LNCaP clone FGC (cell line): ENCODE results near the gene PTPN9.
A peak's percentile ranks its signal among the peaks of the same experiment; 100 is the strongest.

Experiments used
- DNase-seq: peaks from one replicate; pipeline ENCODE4 v3.0.0-alpha.2; 2011; ENCODE audit warnings: low read depth
- H3K4me3 ChIP-seq: 2 replicates; pipeline ENCODE4 v1.5.1; 2011; ENCODE audit warnings: mild to moderate bottlenecking, low read depth, low read length, control low read depth
- TF ChIP-seq, protein P1 (sequence below): IDR thresholded peaks from 2 replicates; pipeline ENCODE4 v1.5.1; 2012; ENCODE audit warnings: mild to moderate bottlenecking; ENCODE audit not compliant: control insufficient read depth, insufficient read depth; ENCODE audit errors: extremely low read depth

Gene PTPN9

DNA sequence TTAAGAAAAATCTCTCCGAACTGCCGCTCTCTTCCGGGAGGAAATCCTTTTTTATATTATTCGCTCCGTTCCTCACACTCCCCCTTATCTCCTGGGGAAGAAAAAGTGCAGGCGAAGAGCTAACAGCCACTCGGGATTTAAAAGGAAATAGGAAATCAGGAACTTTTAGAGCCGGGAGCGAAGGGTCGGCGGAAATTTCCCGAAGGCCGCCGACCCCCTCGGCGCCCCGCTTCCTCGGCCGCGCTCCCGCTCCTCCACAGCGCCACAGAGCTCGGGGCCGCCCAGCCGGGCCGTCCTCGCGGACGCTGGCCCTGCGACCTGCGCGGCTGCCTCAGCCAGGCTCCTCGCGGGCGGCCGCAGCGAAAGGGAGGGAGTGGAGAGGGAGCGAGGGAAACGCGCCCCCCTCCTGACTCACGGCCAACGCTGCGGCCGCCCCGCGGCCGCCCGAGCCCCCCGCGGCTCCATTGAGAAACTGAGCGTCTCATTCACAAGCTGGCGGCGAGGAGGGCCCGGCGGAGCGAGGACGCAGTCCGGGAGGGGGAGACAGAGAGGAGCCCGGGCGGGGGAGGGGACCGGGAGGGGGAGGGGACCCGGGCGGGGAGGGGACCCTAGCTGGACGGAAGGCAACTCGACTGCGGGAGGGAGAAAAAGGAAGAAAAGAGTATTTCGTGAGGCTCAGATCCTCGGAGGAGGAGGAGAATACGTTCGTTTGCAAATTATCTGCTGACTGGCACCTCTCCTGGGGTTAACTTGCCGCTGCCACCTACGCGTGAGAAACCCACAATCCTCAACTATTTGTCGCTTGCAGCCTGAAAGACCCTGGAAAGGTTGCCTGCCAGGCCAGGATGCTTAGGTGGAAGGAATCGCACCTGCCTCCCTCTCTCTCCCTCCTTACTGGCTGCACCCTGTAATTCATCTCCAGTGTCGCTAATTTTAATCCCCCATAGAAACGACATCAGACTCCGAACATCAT lies at the start of gene PTPN9:
PTPN9 (minus strand) TSS at position 368 of the 973 bp plus-strand sequence. CDS start 539 bp downstream, outside the sequence.
- peak within 1 kb of the TSS; percentile 62 for H3K4me3 ChIP-seq
- DNase-seq: no peak
- TF ChIP-seq, protein P1, sequence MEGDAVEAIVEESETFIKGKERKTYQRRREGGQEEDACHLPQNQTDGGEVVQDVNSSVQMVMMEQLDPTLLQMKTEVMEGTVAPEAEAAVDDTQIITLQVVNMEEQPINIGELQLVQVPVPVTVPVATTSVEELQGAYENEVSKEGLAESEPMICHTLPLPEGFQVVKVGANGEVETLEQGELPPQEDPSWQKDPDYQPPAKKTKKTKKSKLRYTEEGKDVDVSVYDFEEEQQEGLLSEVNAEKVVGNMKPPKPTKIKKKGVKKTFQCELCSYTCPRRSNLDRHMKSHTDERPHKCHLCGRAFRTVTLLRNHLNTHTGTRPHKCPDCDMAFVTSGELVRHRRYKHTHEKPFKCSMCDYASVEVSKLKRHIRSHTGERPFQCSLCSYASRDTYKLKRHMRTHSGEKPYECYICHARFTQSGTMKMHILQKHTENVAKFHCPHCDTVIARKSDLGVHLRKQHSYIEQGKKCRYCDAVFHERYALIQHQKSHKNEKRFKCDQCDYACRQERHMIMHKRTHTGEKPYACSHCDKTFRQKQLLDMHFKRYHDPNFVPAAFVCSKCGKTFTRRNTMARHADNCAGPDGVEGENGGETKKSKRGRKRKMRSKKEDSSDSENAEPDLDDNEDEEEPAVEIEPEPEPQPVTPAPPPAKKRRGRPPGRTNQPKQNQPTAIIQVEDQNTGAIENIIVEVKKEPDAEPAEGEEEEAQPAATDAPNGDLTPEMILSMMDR: peak; percentile 47

DNA sequence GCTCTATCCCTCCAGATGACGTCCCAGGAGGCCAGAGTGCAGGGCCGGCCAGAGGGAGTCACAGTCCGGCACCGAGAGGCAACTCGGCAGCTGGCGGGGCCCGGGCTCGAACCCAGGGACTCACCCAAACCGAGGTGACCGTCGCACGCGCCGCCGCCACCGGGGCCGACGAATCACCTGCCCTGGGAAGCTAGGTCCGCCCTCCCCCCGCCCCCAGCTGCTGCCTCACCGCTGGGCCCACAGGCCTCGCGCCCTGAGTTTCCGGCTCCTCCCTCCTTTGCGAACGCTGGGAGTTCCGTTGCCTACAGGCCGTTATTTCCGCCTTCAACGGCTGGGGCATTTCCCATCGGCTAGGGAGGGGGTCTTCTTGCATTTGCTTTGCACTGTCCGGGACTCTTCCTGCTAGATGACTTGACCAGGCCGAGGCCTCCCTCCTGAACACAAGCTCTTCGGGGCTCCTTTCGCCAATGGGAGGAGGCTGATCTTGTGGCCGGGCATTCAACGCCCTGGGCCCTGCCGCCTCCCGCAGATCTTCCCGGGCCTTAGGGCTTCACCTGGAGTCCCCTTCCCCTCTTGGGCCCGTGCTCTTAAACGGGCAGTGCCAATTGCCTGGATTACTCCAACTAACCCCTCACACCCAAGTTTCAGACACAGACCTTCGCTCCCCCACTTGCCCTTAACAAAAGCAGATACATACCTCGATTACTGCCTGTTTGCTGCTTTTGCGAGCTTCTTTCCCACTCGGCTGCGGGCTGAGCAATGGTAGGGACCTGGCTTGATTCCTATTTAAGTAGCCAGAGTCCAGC lies 46.6 kb upstream of the PTPN9 start, which contains the start of gene SNUPN:
SNUPN (minus strand) TSS at position 184 of the 806 bp plus-strand sequence. CDS start 4,674 bp downstream, outside the sequence.
- TF ChIP-seq, protein P1: no peak
- DNase-seq: peak; percentile 77

DNA sequence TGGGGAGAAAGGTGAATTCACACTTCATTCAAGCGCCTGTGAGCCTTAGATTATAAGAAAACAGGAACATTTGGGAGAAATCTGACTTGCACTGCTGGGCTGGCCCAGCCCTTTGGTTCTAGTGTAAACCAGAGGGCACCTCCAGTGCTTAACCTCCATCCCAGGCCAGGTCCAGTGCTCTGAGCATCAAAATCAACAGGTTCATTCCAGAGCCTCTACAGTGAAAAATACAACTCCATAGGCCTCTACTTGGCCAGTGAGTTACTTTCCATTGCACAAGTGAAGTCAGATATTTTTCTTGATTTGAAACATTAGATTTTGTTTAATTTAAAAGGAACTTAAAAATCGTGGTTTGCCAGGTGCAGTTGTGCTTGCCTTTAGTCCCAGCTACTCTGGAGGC lies 43.4 kb upstream of the PTPN9 start:
- H3K4me3 ChIP-seq: no peak overlapping the region
- TF ChIP-seq, protein P1: no peak
- DNase-seq: no peak

More for the DNA sequence above, 46.6 kb upstream of the PTPN9 start, which contains the start of gene SNUPN:
- H3K4me3 ChIP-seq: peak within 1 kb of the TSS; percentile 96

DNA sequence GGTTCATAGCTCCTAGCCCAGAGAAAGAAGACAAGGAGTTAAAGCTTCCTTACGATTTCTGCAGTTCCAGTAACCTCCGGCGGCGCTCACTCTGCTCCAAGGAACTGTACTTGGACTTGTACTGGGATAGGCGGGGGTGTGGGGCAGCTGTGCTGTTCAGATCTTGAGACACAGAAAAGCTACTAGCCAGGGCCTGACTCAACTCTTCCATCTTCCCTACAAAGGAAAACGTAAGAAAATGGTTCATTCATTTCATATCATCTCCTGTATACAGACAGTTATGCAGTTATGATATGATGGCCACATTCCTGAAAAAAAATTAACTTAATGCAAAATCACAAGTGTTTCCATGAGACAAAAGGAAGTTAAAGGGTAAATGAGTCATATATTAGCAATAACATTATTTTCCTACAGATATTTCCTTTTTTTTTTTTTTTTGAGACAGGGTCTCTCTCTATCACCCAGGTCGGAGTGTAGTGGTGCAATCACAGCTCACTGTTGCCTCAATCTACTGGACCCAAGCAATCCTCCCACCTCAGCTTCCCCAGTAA lies 41.8 kb upstream of the PTPN9 start:
- no peak overlapping the region for H3K4me3 ChIP-seq
- no peak for DNase-seq
- TF ChIP-seq, protein P1: no peak

DNA sequence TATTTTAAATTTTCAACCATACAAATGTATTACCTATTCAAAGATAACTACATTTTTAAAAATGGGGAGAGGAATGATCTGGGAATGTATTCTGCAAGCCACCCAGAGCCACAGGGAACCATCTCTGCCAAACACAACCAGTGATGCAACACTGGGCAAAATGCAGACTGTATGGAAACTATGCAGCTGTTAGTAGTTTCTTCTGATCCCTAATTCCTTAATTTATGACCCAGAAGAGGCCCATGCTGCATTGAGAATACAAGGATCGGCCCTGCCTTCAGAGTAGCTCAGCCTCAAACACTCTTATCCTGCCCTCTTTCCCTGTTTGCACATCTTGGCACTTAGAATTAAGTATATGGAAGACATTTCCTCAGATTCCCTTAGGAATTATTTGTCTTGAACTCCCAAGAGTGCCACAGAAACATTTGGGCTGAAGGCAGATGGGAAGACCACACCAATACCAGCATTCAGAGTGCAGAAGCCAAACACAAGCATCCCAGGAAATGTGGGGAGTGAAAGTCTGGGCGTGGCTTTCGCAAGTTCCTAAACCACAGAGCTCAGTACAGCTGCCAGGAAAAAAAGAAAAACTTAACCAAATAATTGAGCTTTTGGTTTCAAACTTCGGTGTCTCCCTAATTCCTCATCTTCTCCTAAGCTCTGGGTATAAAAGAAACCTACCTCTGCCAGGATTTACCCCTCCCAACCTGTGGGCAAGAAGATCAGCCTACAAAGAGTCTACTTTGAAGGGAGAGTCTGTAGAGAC lies 41.1 kb upstream of the PTPN9 start:
- DNase-seq: no peak
- TF ChIP-seq, protein P1: no peak
- no peak overlapping the region for H3K4me3 ChIP-seq

DNA sequence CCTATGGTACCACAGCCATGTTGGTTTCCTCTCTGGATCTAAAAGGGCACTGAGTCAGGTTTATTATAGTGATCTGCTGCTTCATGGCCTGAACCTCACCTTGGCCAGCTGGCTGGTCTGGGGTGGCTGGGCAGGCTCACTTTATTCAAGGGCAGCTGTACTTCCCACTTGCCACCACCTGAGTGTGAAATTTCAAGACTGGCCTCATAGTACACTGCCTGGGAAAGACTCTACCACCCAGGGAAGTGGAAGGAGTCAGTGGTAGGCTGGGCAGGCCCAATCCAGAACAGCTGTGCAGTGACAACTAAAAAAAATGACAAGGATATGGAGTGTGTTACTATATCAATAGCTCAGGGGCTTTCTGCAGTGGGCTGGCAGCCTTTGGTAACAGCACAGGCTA lies 37.7 kb upstream of the PTPN9 start:
- DNase-seq: no peak
- H3K4me3 ChIP-seq: no peak overlapping the region
- TF ChIP-seq, protein P1: no peak
